ENCODE measurements around the gene VSNL1. TPM values are rescaled to one million over a fixed set of nuclear protein-coding genes. Genes with fewer than 3 reads are reported as not detected.

The VSNL1 gene
- total and polyA plus RNA-seq, 11 donors = 2.6 to 26.3 (median 19.3) TPM

- TF ChIP-seq POLR2A (IDR thresholded peaks at IDR 0.05) (no peak), CTCF (IDR thresholded peaks at IDR 0.05) (no peak)
- peaks cover 0 to 47% (median 21%) of the 10 kb centered on the region in 12 donors for H3K4me1 ChIP-seq
- intact Hi-C loops (cut with DNase I) = loop anchor here in 5 of 10 donors (2.0 to 10.0 kb wide), 3 partner anchors 102 to 108 kb away; partner anchors contain the start of gene VSNL1 (in 3 of the 5)
- H3K4me3 ChIP-seq = no peak overlapping the region
- ATAC-seq = no peak
- DNase-seq = no peak
- no peaks in the 10 kb centered on the region for H3K9me3 ChIP-seq
- peak overlapping the region in 7 of 12 donors; percentile 2 to 54 (median 36) for H3K27ac ChIP-seq
- H3K27me3 ChIP-seq = no peaks in the 10 kb centered on the region
- 43 to 68% (median 60%) methylated on average over 5 of the region's 5 CpGs for WGBS, 4 donors
- H3K36me3 ChIP-seq = no peaks in the 10 kb centered on the region
Observed at GRCh38 chr2:17646838-17647701, 106.6 kb downstream of the VSNL1 start.

GRCh38 chr2:17648581-17648980 is 108.1 kb downstream of the VSNL1 start:
- DNase-seq = no peak
- 57 to 71% (median 60%) methylated on average over 1 of the region's 1 CpG for WGBS, 4 donors
- H3K4me1 ChIP-seq = peaks cover 0 to 37% (median 17%) of the 10 kb centered on the region in 12 donors
- intact Hi-C loops (cut with DNase I) = loop anchor here in 3 of 10 donors (5.0 to 10.0 kb wide), 2 partner anchors 104 to 106 kb away; partner anchors contain the start of gene VSNL1 (in 3 of the 3)
- TF ChIP-seq CTCF (IDR thresholded peaks at IDR 0.05) (no peak), POLR2A (IDR thresholded peaks at IDR 0.05) (no peak)
- H3K4me3 ChIP-seq = no peak overlapping the region
- H3K36me3 ChIP-seq = no peaks in the 10 kb centered on the region
- H3K27ac ChIP-seq = no peak overlapping the region
- no peak for ATAC-seq
- H3K9me3 ChIP-seq = no peaks in the 10 kb centered on the region
- H3K27me3 ChIP-seq = no peaks in the 10 kb centered on the region

GRCh38 chr2:17649026-17649425 is 108.5 kb downstream of the VSNL1 start:
- H3K4me1 ChIP-seq = peaks cover 0 to 36% (median 15%) of the 10 kb centered on the region in 12 donors
- H3K36me3 ChIP-seq = no peaks in the 10 kb centered on the region
- H3K4me3 ChIP-seq = no peak overlapping the region
- intact Hi-C loops (cut with DNase I) = loop anchor here in 3 of 10 donors (5.0 to 10.0 kb wide), 2 partner anchors 104 to 107 kb away; partner anchors contain the start of gene VSNL1 (in 3 of the 3)
- DNase-seq (no peak), ATAC-seq (no peak)
- H3K27ac ChIP-seq = no peak overlapping the region
- WGBS, 4 donors = 90 to 95% (median 92%) methylated on average over 11 of the region's 11 CpGs
- no peaks in the 10 kb centered on the region for H3K27me3 ChIP-seq
- TF ChIP-seq CTCF (IDR thresholded peaks at IDR 0.05) (no peak), POLR2A (IDR thresholded peaks at IDR 0.05) (no peak)
- no peaks in the 10 kb centered on the region for H3K9me3 ChIP-seq

- Histone ChIP-seq H3K4me3 (no peak overlapping the region), H3K27me3 (no peaks in the 10 kb centered on the region), H3K9me3 (no peaks in the 10 kb centered on the region), H3K27ac (no peak overlapping the region), H3K4me1 (peaks cover 0 to 8% (median 0%) of the 10 kb centered on the region in 12 donors), H3K36me3 (peaks cover 0 to 5% (median 0%) of the 10 kb centered on the region in 9 donors)
- ATAC-seq (no peak), DNase-seq (no peak)
- intact Hi-C loops (cut with DNase I) = no loop called here
- WGBS, 4 donors = 80 to 84% (median 83%) methylated on average over 9 of the region's 9 CpGs
- no peak for TF ChIP-seq CTCF (IDR thresholded peaks at IDR 0.05)
- TF ChIP-seq POLR2A (IDR thresholded peaks at IDR 0.05) = no peak
Observed at GRCh38 chr2:17652681-17653394, 112.3 kb downstream of the VSNL1 start.
